GM19468 (cell line): ENCODE data around the gene GCSAML.

ENCODE experiments used
- ATAC-seq: cut with Tn5 transposase; IDR thresholded peaks from one replicate; pipeline ENCODE4 v1.9.1; 2021; ENCODE audit warnings: mild to moderate bottlenecking, moderate library complexity, moderate number of reproducible peaks; ENCODE audit not compliant: unreplicated experiment; ENCODE audit errors: extremely low read depth

The GCSAML gene

DNA sequence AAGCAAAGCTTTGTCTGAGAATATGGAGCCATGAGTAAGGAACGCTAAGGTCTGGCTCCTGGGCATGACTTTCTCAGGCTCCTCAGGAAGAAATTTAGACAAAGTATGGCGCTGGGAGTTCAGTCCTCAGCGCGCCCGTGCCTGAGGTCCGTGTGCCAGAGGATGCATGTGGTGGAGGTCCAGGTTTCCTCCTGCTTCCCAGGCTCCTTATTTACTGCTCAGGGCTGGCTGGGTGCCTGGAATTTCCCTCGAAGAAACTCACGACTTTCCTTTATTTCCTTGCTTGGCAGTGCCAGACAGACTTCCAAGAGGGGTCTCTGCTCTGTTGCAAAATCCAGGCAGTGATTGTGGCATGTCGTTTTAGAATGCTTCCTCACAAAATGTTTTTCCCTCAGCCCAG lies 13.3 kb downstream of the GCSAML start:
- no peak for ATAC-seq

DNA sequence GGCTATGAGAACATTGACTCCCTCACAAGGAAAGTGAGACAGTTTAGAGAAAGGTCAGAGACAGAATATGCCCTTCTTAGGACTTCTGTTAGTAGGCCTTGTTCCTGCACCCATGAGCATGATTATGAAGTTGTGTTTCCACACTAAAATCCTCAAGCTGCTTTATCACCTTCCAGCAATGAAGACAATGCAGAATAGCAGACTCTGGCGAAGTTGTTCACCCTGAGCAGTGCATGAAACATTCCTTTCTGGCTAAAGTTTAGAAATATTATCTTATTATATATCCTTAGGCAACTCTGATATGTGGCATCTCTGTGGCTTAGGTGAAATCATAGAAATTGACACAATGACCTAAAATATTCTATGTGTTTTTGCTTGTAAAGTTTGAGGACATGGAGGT lies 25.3 kb downstream of the GCSAML start:
- no peak for ATAC-seq

DNA sequence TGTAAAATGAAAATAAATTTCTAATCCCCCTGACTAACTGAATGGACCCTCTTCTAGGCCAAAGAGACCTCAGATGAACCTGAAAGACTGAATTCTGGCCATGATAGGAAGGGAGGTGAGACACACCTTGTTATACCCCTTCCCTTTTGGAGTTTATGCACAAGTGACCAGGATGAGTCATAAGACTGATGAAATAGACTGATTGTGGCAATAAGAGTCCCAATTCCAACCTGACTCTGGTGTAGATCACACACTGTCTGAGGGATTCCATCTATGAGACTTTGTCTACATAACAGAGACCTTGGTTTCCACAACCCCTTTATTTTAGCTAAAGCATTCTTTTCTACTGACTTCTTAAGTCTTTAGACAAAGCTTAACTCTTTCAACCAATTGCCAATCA lies 25.7 kb downstream of the GCSAML start:
- no peak for ATAC-seq

DNA sequence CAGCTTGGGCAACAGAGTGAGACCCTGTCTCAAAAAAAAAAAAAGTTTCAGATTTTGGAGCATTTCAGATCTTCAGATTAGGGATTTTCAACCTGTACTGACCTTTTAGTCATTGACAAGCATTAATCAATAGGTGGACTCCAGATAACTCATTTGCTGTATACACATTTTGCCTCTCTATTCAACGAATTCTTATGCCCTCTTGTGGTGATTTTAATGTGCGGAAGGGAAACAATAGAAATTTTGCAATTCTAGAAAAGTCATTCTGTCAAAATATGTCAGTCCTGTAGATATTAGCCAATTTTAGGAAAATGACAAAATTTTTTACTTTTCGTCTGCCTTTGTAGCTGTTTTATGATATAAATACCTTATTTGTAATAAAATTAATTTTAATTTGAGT lies 27.6 kb downstream of the GCSAML start:
- ATAC-seq, result no peak

DNA sequence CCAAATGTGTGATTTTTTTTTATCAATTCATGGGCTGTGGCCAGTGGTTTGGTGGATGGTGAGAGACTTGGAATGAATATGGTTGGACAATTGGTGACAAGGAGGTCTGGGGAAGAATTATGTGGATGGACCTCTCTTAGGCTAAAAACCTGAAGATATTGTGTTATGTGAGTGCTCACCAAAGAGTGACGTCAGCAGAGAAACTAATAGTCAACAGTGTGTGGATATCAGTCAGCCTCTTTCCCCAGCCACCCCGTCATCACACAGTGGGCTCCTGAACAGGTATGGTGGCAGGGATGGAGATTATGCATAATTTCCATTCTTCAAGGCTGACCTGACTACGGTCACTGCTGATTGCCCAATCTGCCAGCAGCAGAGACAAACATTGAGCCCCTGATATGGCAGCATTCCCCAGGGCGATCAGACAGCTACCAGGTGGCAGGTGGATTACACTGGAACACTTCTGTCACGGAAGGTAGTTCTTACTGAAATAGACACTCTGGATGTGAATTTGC lies 30.1 kb downstream of the GCSAML start:
- ATAC-seq, result no peak

DNA sequence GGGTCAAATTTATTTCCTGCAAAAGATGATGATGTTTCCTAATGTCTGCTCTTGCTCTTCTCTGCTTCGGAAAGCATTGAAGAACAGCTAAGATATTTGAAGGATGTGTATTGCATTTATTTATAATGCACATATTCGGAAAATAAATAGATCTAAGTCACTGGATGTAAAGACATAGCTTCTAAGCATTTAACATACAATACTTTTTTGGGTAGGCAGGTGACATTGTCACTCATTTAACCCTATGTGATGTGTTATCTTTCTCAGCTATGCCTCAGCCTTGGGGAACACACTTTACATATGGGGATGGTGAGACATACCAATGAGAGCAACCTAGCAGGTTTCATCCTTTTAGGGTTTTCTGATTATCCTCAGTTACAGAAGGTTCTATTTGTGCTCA lies 39.1 kb downstream of the GCSAML start, which contains the start of gene OR2G2:
Gene OR2G2 (plus strand): TSS at position 301 of the 400 bp plus-strand sequence. CDS start 0 bp downstream, at position 301.
- ATAC-seq, result no peak

DNA sequence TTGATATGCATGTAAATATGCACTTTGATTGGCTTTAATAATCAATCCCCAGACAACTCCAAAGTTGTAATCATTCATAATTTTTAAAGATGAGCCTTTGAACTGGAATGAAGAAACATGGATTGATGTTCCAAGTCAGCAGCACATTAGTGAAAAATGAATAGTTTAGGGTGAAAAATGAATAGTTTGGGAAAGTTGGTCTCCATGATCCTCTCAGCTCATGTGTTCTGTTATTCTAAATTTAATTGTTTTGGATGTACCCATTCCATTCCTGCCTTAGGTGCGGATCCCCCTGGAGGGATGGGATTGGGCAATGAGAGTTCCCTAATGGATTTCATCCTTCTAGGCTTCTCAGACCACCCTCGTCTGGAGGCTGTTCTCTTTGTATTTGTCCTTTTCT lies 56.4 kb downstream of the GCSAML start, which contains the start of gene OR2G3:
Gene OR2G3 (plus strand): TSS at position 301 of the 400 bp plus-strand sequence. CDS start 0 bp downstream, at position 301.
- ATAC-seq, result no peak

DNA sequence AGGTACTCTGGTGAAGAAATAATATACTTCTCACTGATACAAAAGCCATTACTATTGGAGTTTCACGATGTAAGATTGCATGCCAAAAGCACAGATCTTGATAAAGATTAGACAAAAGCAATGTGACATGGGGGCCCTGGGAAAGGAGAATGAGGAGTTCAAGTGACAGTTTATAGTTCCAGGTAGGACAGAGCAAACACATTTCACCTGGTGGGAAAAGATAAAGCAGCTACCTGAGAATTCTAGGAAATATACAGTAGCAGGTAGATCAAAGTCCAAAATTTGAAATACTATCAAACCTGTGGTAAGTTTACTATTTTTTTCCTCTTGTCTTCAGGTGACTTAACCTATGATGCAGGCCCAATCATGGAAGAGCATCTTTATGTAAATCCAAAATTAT lies 64.5 kb downstream of the GCSAML start:
- ATAC-seq, result no peak

DNA sequence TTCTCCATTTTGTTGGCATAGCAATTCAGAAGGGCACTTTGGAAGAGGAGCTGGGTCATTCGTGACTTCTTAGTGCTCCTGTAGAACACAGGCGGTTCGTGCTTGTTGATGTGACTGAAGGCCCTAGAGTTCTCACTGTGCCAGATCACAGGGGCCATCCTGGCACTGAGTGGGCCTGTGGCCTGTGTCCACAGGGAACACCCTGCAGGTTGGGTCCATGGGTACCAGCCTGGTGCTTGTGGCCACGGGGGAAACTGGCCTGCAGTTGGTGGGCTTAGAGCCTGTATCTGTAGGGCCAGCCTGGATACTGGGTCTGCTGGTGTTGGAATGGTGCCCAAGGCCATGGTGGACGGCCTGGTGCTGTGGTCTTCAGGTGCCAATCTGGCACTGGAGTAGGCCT lies 65.7 kb downstream of the GCSAML start:
- ATAC-seq, result no peak
